Jurkat, Clone E6-1 (cell line): ENCODE data around the gene IL7R.

Experiments
- DNase-seq: peaks from one replicate; pipeline ENCODE4 v3.0.0-alpha.2; 2011; ENCODE audit warnings: low read depth, low spot score
- H3K4me3 ChIP-seq: 2 replicates; pipeline ENCODE4 v1.5.1; 2011; ENCODE audit warnings: mild to moderate bottlenecking, low read length, control low read depth, moderate library complexity

IL7R gene

GRCh38 chr5:35898952-35899660, 42.4 kb downstream of the IL7R start:
- peak overlapping the region; percentile 24 for H3K4me3 ChIP-seq
- no peak for DNase-seq

GRCh38 chr5:35899800-35900199, 43.1 kb downstream of the IL7R start:
- peak overlapping the region; percentile 24 for H3K4me3 ChIP-seq
- peak; percentile 92 for DNase-seq

- DNase-seq: no peak
- H3K4me3 ChIP-seq: no peak overlapping the region
These were observed 44.4 kb downstream of the IL7R start for GRCh38 chr5:35900972-35901695.

GRCh38 chr5:35902046-35902672, 45.5 kb downstream of the IL7R start:
- H3K4me3 ChIP-seq: no peak overlapping the region
- DNase-seq: peak; percentile 89

GRCh38 chr5:35903631-35904203, 47.0 kb downstream of the IL7R start:
- no peak overlapping the region for H3K4me3 ChIP-seq
- no peak for DNase-seq

- DNase-seq: no peak
- no peak overlapping the region for H3K4me3 ChIP-seq
These were observed 47.9 kb downstream of the IL7R start for GRCh38 chr5:35904443-35905132.

GRCh38 chr5:35908228-35908627, 51.5 kb downstream of the IL7R start:
- H3K4me3 ChIP-seq: no peak overlapping the region; the same call in 1 of the 2 replicates
- peak; percentile 96 for DNase-seq

- DNase-seq: peak; percentile 42
- H3K4me3 ChIP-seq: no peak overlapping the region; the same call in 1 of the 2 replicates
These were observed 52.1 kb downstream of the IL7R start for GRCh38 chr5:35908814-35909213.

GRCh38 chr5:35919191-35919590, 62.5 kb downstream of the IL7R start:
- DNase-seq: no peak
- no peak overlapping the region for H3K4me3 ChIP-seq

GRCh38 chr5:35920890-35921289, 64.2 kb downstream of the IL7R start:
- no peak overlapping the region for H3K4me3 ChIP-seq
- DNase-seq: no peak

- no peak for DNase-seq
- H3K4me3 ChIP-seq: no peak overlapping the region
These were observed 65.2 kb downstream of the IL7R start for GRCh38 chr5:35921930-35922329.

- no peak overlapping the region for H3K4me3 ChIP-seq
- DNase-seq: no peak
These were observed 65.8 kb downstream of the IL7R start for GRCh38 chr5:35922468-35922867.

GRCh38 chr5:35924122-35924949, 67.6 kb downstream of the IL7R start:
- DNase-seq: no peak
- no peak overlapping the region for H3K4me3 ChIP-seq

- peak overlapping the region; percentile 5; the same call in 1 of the 2 replicates for H3K4me3 ChIP-seq
- DNase-seq: peak; percentile 92
These were observed 68.4 kb downstream of the IL7R start for GRCh38 chr5:35924950-35925722.

- peak; percentile 78 for DNase-seq
These were observed 69.8 kb downstream of the IL7R start for GRCh38 chr5:35926389-35927051.

More at GRCh38 chr5:35926389-35927051, 69.8 kb downstream of the IL7R start:
- no peak overlapping the region for H3K4me3 ChIP-seq
